CD4-positive, alpha-beta T cell (primary cell): Measurements from ENCODE around the gene SIGLEC6. TPM values are rescaled to one million over a fixed set of nuclear protein-coding genes. Genes with fewer than 3 reads are reported as not detected.

Source experiments
- ATAC-seq: fragments of 200-7000 bp; cut with Tn5 transposase; one replicate; pipeline ENCODE4 v1.10.0; 2022; ENCODE audit warnings: mild to moderate bottlenecking; ENCODE audit not compliant: poor library complexity
- CTCF ChIA-PET: fragments of 350-600 bp; sonication (Branson Sonifier 250); formaldehyde crosslinking; loops from one replicate; lab custom pipeline; 2021; ENCODE audit warnings: antibody characterized with exemption, inconsistent platforms; lab: Charles Lee
- POLR2A ChIA-PET: fragments of 350-600 bp; sonication (Branson Sonifier 250); formaldehyde crosslinking; loops from one replicate; lab custom pipeline; 2021; ENCODE audit warnings: antibody characterized with exemption, inconsistent platforms; lab: Charles Lee
- DNase-seq, 14 experiments: peaks; one replicate each; pipeline ENCODE4 v3.0.0-alpha.2; 2013 to 2020; ENCODE audit warnings: mixed read lengths in 2 of 14
- H3K27ac ChIP-seq, 2 donors: one replicate each; pipeline versions ENCODE4 v1.5.1 to v1.7.0; 2013; ENCODE audit warnings: low read length in 2 of 2, low read depth in 1 of 2, mild to moderate bottlenecking in 1 of 2
- H3K27me3 ChIP-seq, 2 experiments: 1 replicate in 1 of 2; 2 replicates in 1 of 2; pipeline versions ENCODE4 v1.6.1 to v1.7.0; 2013; ENCODE audit warnings: low read length in 2 of 2, control low read depth in 1 of 2, mild to moderate bottlenecking in 1 of 2, moderate library complexity in 1 of 2; ENCODE audit not compliant: insufficient read depth in 2 of 2, control insufficient read depth in 1 of 2
- H3K36me3 ChIP-seq: one replicate; pipeline ENCODE4 v1.6.1; 2013; ENCODE audit warnings: low read length, control low read depth; ENCODE audit not compliant: insufficient read depth
- H3K4me1 ChIP-seq: one replicate; pipeline ENCODE4 v1.6.1; 2013; ENCODE audit warnings: low read length, control low read depth; ENCODE audit not compliant: insufficient read depth
- H3K4me3 ChIP-seq: one replicate; pipeline ENCODE4 v1.5.1; 2013; ENCODE audit warnings: mild to moderate bottlenecking, low read length, moderate library complexity
- H3K9me3 ChIP-seq, 2 experiments: 1 replicate in 1 of 2; 2 replicates in 1 of 2; pipeline versions ENCODE4 v1.6.1 to v1.7.0; 2013; ENCODE audit warnings: low read length in 2 of 2, mild to moderate bottlenecking in 2 of 2, control low read depth in 1 of 2, moderate library complexity in 1 of 2; ENCODE audit not compliant: control insufficient read depth in 1 of 2, insufficient read depth in 1 of 2
- H3K27ac Mint-ChIP-seq: one replicate; pipeline ENCODE4 v1.8.0; 2020; ENCODE audit warnings: mixed read lengths
- H3K27me3 Mint-ChIP-seq: one replicate; pipeline ENCODE4 v1.8.0; 2021; ENCODE audit warnings: mixed read lengths
- H3K36me3 Mint-ChIP-seq: one replicate; pipeline ENCODE4 v1.8.0; 2021; ENCODE audit warnings: low read depth, mixed read lengths
- H3K4me1 Mint-ChIP-seq: one replicate; pipeline ENCODE4 v1.8.0; 2021; ENCODE audit warnings: low read depth, mixed read lengths
- H3K4me3 Mint-ChIP-seq: one replicate; pipeline ENCODE4 v1.8.0; 2020; ENCODE audit warnings: mild to moderate bottlenecking, mixed read lengths
- H3K9me3 Mint-ChIP-seq: one replicate; pipeline ENCODE4 v1.8.0; 2020; ENCODE audit warnings: mixed read lengths
- intact Hi-C, 2 experiments: fragments of 100-400 bp; cut with DNase I in 1 of 2; cut with micrococcal nuclease in 1 of 2; formaldehyde crosslinking; loops; one replicate each; pipeline versions ENCODE4 v1.15.1 to v1.9.0; 2023 to 2025; cut with DNase I, micrococcal nuclease
- total RNA-seq, 174 experiments: library from RNA in 2 of 174; stranded (reverse) in 2 of 174; gene quantifications; one replicate each; pipeline ENCODE4 v1.2.3 and lab custom pipeline; 2021 to 2026
- TF ChIP-seq, protein P1 (sequence below): fragments of 200-600 bp; IDR thresholded peaks from one replicate; pipeline ENCODE4 v1.8.0; 2022; ENCODE audit warnings: antibody characterized with exemption, mild to moderate bottlenecking

SIGLEC6 gene
- total RNA-seq, 2 experiments from 2014 or later = 0.14 to 0.36 TPM

- Mint-ChIP-seq H3K36me3 (no peaks in the 10 kb centered on the region), H3K27me3 (peaks cover 76% of the 10 kb centered on the region)
- TF ChIP-seq, protein P1, sequence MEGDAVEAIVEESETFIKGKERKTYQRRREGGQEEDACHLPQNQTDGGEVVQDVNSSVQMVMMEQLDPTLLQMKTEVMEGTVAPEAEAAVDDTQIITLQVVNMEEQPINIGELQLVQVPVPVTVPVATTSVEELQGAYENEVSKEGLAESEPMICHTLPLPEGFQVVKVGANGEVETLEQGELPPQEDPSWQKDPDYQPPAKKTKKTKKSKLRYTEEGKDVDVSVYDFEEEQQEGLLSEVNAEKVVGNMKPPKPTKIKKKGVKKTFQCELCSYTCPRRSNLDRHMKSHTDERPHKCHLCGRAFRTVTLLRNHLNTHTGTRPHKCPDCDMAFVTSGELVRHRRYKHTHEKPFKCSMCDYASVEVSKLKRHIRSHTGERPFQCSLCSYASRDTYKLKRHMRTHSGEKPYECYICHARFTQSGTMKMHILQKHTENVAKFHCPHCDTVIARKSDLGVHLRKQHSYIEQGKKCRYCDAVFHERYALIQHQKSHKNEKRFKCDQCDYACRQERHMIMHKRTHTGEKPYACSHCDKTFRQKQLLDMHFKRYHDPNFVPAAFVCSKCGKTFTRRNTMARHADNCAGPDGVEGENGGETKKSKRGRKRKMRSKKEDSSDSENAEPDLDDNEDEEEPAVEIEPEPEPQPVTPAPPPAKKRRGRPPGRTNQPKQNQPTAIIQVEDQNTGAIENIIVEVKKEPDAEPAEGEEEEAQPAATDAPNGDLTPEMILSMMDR = no peak
Measured at GRCh38 chr19:51539821-51540366, 8.4 kb upstream of the SIGLEC6 start.

DNA sequence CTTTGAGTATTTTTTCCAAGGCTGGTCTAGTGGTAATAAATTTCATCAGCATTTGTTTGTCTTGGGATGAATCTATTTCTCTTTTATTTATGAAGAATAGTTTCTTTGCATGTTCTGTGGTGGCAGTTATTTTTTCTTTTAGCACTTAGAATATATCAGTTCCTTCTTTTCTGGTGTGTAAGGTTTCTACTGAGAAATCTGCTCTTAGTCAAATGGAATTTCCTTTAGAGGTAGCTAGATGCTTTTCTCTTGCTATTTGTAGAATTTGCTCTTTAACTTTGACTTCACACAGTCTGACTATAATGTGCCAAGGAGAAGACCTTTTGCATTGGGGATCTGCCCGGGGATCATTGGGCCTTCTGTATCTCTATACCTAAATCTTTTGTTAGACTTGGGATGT lies 4.1 kb upstream of the SIGLEC6 start:
- H3K9me3 Mint-ChIP-seq = peaks cover 4% of the 10 kb centered on the region
- Histone ChIP-seq H3K4me3 (no peak overlapping the region), H3K27ac (no peak overlapping the region), H3K9me3 (peaks cover 0 to 17% of the 10 kb centered on the region in 2 experiments), H3K36me3 (no peaks in the 10 kb centered on the region), H3K4me1 (peaks cover 5% of the 10 kb centered on the region), H3K27me3 (peaks cover 13 to 38% of the 10 kb centered on the region in 2 experiments)
- H3K27me3 Mint-ChIP-seq = peaks cover 81% of the 10 kb centered on the region
- no peak for DNase-seq
- H3K4me1 Mint-ChIP-seq = no peaks in the 10 kb centered on the region
- no peak overlapping the region for H3K27ac Mint-ChIP-seq
- intact Hi-C loops = no loop called here
- ATAC-seq = no peak
- H3K36me3 Mint-ChIP-seq = no peaks in the 10 kb centered on the region
- ChIA-PET POLR2A (no interaction called here), CTCF (no interaction called here)
- TF ChIP-seq, protein P1 = no peak
- H3K4me3 Mint-ChIP-seq = no peak overlapping the region

More at GRCh38 chr19:51539821-51540366, 8.4 kb upstream of the SIGLEC6 start:
- no peak for DNase-seq
- Mint-ChIP-seq H3K9me3 (peaks cover 4% of the 10 kb centered on the region), H3K27ac (no peak overlapping the region), H3K4me3 (no peak overlapping the region), H3K4me1 (no peaks in the 10 kb centered on the region)
- no peak overlapping the region for H3K4me3 ChIP-seq
- peaks cover 0 to 6% of the 10 kb centered on the region in 2 experiments for H3K9me3 ChIP-seq
- H3K27ac ChIP-seq = no peak overlapping the region
- no peaks in the 10 kb centered on the region for H3K36me3 ChIP-seq
- peaks cover 12 to 16% of the 10 kb centered on the region in 2 experiments for H3K27me3 ChIP-seq
- no peaks in the 10 kb centered on the region for H3K4me1 ChIP-seq
- ChIA-PET POLR2A (no interaction called here), CTCF (no interaction called here)
- ATAC-seq = no peak
- intact Hi-C loops = no loop called here

- Histone ChIP-seq H3K4me1 (peaks cover 5% of the 10 kb centered on the region), H3K27me3 (peaks cover 8 to 22% of the 10 kb centered on the region in 2 experiments), H3K27ac (no peak overlapping the region), H3K36me3 (no peaks in the 10 kb centered on the region), H3K9me3 (peaks cover 0 to 15% of the 10 kb centered on the region in 2 experiments), H3K4me3 (no peak overlapping the region)
- intact Hi-C loops = no loop called here
- H3K9me3 Mint-ChIP-seq = peaks cover 3% of the 10 kb centered on the region
- TF ChIP-seq, protein P1 = no peak
- CTCF ChIA-PET = no interaction called here
- H3K4me3 Mint-ChIP-seq = no peak overlapping the region
- DNase-seq (no peak), ATAC-seq (no peak)
- H3K4me1 Mint-ChIP-seq = no peaks in the 10 kb centered on the region
- peaks cover 75% of the 10 kb centered on the region for H3K27me3 Mint-ChIP-seq
- POLR2A ChIA-PET = interaction anchor here (0.7 kb wide), 1 partner anchor 25 kb away, joined by 3 read pairs; no protein-coding TSS in a partner anchor
- no peaks in the 10 kb centered on the region for H3K36me3 Mint-ChIP-seq
- no peak overlapping the region for H3K27ac Mint-ChIP-seq
Measured at GRCh38 chr19:51530616-51531015, 854 bp downstream of the SIGLEC6 start.
